Activated CD4-positive, alpha-beta memory T cell treated with anti-CD3 and anti-CD28 coated beads, Interleukin-2, amount 10 ng/mL, durations not matched to agents 7 days and 5 days (primary cell): ENCODE measurements around the gene PCDH19. TPM values are rescaled to one million over a fixed set of nuclear protein-coding genes. Genes with fewer than 3 reads are reported as not detected.

Experiments
- CTCF ChIA-PET: fragments of 350-600 bp; sonication (Branson Sonifier 250); formaldehyde crosslinking; loops from one replicate; lab custom pipeline; 2021; ENCODE audit warnings: antibody characterized with exemption, inconsistent platforms; lab: Charles Lee
- POLR2A ChIA-PET: fragments of 350-600 bp; sonication (Branson Sonifier 250); formaldehyde crosslinking; loops from one replicate; lab custom pipeline; 2021; ENCODE audit warnings: antibody characterized with exemption; lab: Charles Lee
- DNase-seq: peaks from one replicate; pipeline ENCODE4 v3.0.0-alpha.2; 2020
- H3K27ac Mint-ChIP-seq: one replicate; pipeline ENCODE4 v1.8.0; 2021; ENCODE audit warnings: mild to moderate bottlenecking, mixed read lengths
- H3K27me3 Mint-ChIP-seq: one replicate; pipeline ENCODE4 v1.8.0; 2021; ENCODE audit warnings: mixed read lengths
- H3K36me3 Mint-ChIP-seq: one replicate; pipeline ENCODE4 v1.8.0; 2021; ENCODE audit warnings: low read depth, mixed read lengths
- H3K4me1 Mint-ChIP-seq: one replicate; pipeline ENCODE4 v1.8.0; 2021; ENCODE audit warnings: mixed read lengths
- H3K4me3 Mint-ChIP-seq: one replicate; pipeline ENCODE4 v1.8.0; 2021; ENCODE audit warnings: mild to moderate bottlenecking, mixed read lengths
- H3K9me3 Mint-ChIP-seq: one replicate; pipeline ENCODE4 v1.8.0; 2021; ENCODE audit warnings: mixed read lengths
- total RNA-seq, 2 experiments: library from RNA; stranded (reverse); gene quantifications; one replicate each; pipeline ENCODE4 v1.2.3, GENCODE V29; 2021

Gene PCDH19
- total RNA-seq, 2 experiments from 2014 or later = not detected

DNA sequence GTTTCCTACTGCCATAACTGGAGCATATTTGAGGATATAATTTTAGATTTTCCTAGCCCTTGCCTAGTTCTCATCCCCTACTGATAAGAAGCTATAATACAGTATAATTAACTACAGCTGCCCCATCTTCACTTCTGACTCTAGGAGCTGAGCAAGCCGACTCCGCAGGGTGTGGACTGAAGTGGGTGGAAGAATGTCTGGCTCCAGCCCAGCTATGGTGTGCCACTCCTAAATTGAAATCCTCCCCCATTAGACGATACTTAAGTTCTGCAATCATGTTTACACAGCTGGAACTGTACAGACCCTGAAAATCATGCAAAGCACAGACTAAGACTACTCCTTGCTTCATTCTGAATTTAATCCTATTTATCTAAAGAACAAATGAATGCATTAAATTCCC, 93.1 kb downstream of the PCDH19 start:
- CTCF ChIA-PET = no interaction called here

DNA sequence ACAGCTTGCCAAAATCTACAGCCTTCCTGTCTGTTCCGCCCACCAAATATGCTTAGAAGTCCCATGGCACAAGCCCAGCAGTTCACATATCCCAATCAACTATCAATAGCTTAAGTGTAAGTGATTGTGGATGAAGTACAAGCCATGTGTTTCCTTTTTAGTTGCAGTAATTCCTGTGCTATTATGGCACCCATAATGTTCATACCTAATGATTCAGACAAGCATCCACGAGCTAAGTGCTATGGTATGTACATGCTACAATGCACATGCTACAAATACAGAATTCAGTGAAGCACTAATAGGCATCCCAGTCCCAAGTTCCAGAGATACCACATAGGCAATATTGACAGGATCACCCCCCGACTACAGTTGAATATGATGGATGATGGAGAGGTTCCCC, 94.5 kb downstream of the PCDH19 start:
- Mint-ChIP-seq H3K4me3 (no peak overlapping the region), H3K27me3 (no peaks in the 10 kb centered on the region), H3K27ac (no peak overlapping the region), H3K36me3 (no peaks in the 10 kb centered on the region), H3K9me3 (no peaks in the 10 kb centered on the region), H3K4me1 (no peaks in the 10 kb centered on the region)
- no peak for DNase-seq
- CTCF ChIA-PET = no interaction called here
- POLR2A ChIA-PET = no interaction called here

More for the DNA sequence above, 93.1 kb downstream of the PCDH19 start:
- Mint-ChIP-seq H3K4me1 (no peaks in the 10 kb centered on the region), H3K9me3 (no peaks in the 10 kb centered on the region), H3K36me3 (no peaks in the 10 kb centered on the region), H3K27ac (no peak overlapping the region), H3K27me3 (no peaks in the 10 kb centered on the region), H3K4me3 (no peak overlapping the region)
- no peak for DNase-seq
- POLR2A ChIA-PET = no interaction called here

DNA sequence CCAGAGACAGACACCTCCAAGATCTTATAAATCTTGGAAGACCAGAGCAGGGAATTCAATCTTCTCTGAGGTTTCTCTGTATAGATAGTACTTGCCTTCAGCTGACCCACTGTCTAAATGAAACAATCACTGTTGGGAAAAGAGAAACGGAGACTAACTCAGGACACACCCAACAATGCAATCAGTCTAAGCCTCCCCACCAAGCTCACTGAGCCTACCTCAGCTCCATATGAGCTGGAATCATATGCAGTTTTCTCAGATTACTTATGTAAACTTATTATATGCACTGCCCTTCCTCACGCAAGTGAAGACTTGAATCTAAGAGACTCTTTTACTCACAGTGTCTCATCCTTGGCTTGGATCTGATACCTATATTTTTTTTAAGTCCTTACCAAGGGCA, 110.5 kb downstream of the PCDH19 start:
- DNase-seq = no peak
- ChIA-PET POLR2A (no interaction called here), CTCF (no interaction called here)
- no peak overlapping the region for H3K27ac Mint-ChIP-seq
- no peaks in the 10 kb centered on the region for H3K27me3 Mint-ChIP-seq
- H3K9me3 Mint-ChIP-seq = no peaks in the 10 kb centered on the region
- no peaks in the 10 kb centered on the region for H3K4me1 Mint-ChIP-seq
- no peaks in the 10 kb centered on the region for H3K36me3 Mint-ChIP-seq
- H3K4me3 Mint-ChIP-seq = no peak overlapping the region

DNA sequence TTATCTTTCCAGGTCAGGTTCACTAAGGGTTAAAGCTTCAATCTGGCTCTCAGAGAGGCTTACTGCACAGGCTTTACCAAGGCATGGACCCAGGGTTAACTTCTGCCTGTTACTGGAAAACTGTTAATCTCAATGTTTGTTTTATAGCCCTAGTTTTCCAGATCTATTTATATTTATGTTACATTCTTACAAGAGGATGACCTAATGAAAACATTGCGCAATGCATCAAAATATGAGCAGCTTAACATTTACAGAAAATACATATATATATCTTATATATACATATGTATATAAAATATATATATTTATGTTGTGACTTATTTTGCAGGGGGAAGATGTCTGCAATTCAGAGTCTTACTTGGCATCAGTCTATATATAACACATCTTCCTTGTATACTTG, 112.3 kb downstream of the PCDH19 start:
- DNase-seq = no peak
- no peak overlapping the region for H3K27ac Mint-ChIP-seq
- H3K4me1 Mint-ChIP-seq = no peaks in the 10 kb centered on the region
- H3K27me3 Mint-ChIP-seq = no peaks in the 10 kb centered on the region
- H3K9me3 Mint-ChIP-seq = no peaks in the 10 kb centered on the region
- ChIA-PET CTCF (no interaction called here), POLR2A (no interaction called here)
- no peak overlapping the region for H3K4me3 Mint-ChIP-seq
- no peaks in the 10 kb centered on the region for H3K36me3 Mint-ChIP-seq

DNA sequence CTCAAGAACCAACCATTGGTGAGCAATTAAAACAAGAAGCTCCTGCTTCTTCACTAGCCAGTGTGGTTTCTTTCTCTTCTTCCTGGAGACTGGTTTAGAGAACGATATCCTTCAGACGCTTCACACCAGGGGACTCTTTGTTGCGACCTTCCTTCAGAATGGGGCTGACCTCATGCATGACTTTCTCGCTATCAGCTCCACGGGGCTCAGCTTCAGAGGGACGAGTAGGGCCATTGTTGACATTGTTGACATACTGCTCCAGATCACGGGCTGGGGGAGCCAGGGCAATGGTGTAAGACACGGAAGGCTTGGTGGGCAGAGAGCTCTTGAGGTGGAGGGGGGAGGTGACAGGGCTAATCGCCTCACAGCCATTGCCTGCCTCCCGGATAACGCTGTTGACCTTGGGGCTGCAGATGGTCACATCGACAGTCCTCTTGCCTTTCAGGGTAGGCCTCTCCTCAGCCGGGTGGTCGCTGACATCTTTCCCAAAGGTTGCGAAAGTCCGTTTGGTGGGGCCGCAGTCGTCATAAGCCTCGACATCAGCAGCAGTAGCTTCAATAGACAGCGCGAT, 113.8 kb downstream of the PCDH19 start:
- no peaks in the 10 kb centered on the region for H3K4me1 Mint-ChIP-seq
- ChIA-PET POLR2A (no interaction called here), CTCF (no interaction called here)
- H3K27me3 Mint-ChIP-seq = no peaks in the 10 kb centered on the region
- H3K4me3 Mint-ChIP-seq = no peak overlapping the region
- no peak overlapping the region for H3K27ac Mint-ChIP-seq
- no peaks in the 10 kb centered on the region for H3K36me3 Mint-ChIP-seq
- no peaks in the 10 kb centered on the region for H3K9me3 Mint-ChIP-seq
- no peak for DNase-seq

DNA sequence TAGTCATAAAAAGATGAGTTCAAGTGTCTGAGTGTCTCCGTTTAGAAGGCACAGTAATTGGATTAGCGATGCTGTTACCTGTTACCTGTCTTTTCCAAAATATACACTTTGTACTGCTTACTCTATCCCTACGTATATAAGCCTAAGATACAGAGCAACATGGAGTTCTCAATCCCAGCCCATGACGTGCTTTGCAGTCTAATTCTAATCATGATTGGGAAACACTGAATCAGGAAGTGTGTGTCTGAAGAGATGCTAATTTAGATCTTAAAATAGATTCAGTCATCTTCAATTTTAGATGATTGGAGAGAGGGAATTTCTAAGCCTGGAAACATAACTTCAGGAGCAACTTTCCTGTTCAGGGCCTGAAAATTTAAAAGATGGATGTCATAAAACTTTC, 115.1 kb downstream of the PCDH19 start:
- Mint-ChIP-seq H3K9me3 (no peaks in the 10 kb centered on the region), H3K4me1 (no peaks in the 10 kb centered on the region), H3K36me3 (no peaks in the 10 kb centered on the region), H3K27ac (no peak overlapping the region), H3K27me3 (no peaks in the 10 kb centered on the region), H3K4me3 (no peak overlapping the region)
- DNase-seq = no peak
- CTCF ChIA-PET = no interaction called here
- POLR2A ChIA-PET = no interaction called here

DNA sequence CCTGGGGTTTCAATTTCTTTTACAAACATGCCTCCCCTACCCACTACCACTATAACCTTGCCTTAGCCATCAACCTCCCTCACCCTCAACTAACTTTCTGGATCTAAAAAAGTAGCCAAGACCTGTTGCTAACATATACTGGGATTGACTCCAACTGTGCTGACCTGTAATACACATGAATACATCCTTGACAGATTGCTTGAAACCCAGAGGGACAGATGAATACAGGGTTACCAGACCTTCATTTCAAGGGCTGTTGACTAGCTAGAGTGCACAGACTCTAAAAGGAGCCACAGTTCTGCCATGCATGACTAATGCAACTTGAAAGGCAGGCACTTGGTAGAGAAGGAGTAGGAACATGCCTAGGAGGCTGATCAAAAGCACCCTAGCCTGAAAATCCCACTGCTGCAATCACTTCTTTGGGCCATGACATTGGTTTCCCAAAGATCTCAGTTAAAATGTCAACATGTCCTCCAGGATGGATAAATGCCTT, 121.0 kb downstream of the PCDH19 start:
- no peaks in the 10 kb centered on the region for H3K36me3 Mint-ChIP-seq
- no peaks in the 10 kb centered on the region for H3K4me1 Mint-ChIP-seq
- POLR2A ChIA-PET = no interaction called here
- no peak overlapping the region for H3K4me3 Mint-ChIP-seq
- CTCF ChIA-PET = no interaction called here
- no peaks in the 10 kb centered on the region for H3K9me3 Mint-ChIP-seq
- no peak for DNase-seq
- no peak overlapping the region for H3K27ac Mint-ChIP-seq
- no peaks in the 10 kb centered on the region for H3K27me3 Mint-ChIP-seq

DNA sequence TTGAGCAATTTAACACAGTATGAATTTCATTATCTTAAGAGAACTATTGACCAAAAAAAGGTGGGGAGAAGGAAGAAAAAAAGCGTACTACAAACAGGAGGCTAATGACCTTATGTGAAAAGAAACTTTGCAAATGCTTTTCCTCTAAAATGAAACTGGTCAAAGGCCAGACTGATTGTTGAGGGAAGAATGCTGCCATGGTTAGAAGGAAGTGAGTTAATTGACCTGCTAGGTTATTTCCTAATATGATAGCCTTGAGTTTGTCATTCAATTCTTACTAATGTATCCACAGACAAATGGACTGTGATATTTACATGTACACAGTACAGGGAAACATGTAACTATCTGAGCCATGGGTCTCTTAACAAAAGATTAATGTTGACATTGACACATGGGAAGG, 132.8 kb downstream of the PCDH19 start:
- ChIA-PET CTCF (no interaction called here), POLR2A (no interaction called here)
- no peak overlapping the region for H3K27ac Mint-ChIP-seq
- H3K4me3 Mint-ChIP-seq = no peak overlapping the region
- H3K36me3 Mint-ChIP-seq = no peaks in the 10 kb centered on the region
- H3K4me1 Mint-ChIP-seq = no peaks in the 10 kb centered on the region
- H3K9me3 Mint-ChIP-seq = no peaks in the 10 kb centered on the region
- H3K27me3 Mint-ChIP-seq = no peaks in the 10 kb centered on the region
- DNase-seq = no peak

DNA sequence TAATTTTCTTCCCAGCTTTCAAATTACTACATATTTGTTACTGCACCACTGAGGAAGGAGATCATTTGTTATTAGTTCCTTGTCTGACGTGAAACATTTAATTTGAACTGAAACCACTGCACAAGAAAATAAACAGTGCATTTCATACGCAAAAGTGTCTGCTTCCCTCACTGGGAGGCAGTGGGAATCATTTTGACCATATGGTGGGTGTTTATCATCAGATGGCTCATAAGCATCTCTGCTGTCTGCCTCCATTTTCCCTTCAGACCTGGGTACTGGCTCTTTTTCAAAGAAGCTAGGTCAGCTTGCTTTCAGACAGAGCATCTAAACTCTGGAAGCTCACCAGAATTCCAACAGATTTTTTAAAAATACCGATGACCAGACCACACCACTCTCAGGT, 135.2 kb downstream of the PCDH19 start:
- POLR2A ChIA-PET = no interaction called here

DNA sequence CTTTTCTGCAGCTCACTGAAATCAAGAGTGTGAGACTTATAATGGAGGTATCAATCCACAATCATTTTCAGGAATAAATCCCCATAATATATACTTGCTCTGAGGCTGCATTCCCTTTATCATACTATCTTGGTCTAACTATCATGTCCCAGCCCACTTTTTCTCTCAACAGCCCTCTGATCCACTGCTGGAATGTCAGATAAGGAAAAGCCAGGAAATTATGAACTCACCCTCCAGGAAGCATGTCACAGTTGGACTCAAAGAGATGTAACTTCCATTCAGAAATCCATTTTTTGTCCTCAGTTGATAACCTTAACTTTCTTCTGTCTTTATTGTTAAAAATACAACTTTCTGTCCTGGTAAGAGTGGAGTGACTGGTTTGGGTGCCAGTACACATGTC, 144.9 kb downstream of the PCDH19 start:
- DNase-seq = no peak
- Mint-ChIP-seq H3K4me3 (no peak overlapping the region), H3K36me3 (no peaks in the 10 kb centered on the region), H3K27ac (no peak overlapping the region), H3K27me3 (no peaks in the 10 kb centered on the region), H3K4me1 (no peaks in the 10 kb centered on the region), H3K9me3 (no peaks in the 10 kb centered on the region)
- CTCF ChIA-PET = no interaction called here
- POLR2A ChIA-PET = no interaction called here

More for the DNA sequence above, 135.2 kb downstream of the PCDH19 start:
- H3K36me3 Mint-ChIP-seq = no peaks in the 10 kb centered on the region
- CTCF ChIA-PET = no interaction called here
- no peak overlapping the region for H3K4me3 Mint-ChIP-seq
- DNase-seq = no peak
- H3K9me3 Mint-ChIP-seq = no peaks in the 10 kb centered on the region
- no peaks in the 10 kb centered on the region for H3K27me3 Mint-ChIP-seq
- H3K27ac Mint-ChIP-seq = no peak overlapping the region
- H3K4me1 Mint-ChIP-seq = no peaks in the 10 kb centered on the region

DNA sequence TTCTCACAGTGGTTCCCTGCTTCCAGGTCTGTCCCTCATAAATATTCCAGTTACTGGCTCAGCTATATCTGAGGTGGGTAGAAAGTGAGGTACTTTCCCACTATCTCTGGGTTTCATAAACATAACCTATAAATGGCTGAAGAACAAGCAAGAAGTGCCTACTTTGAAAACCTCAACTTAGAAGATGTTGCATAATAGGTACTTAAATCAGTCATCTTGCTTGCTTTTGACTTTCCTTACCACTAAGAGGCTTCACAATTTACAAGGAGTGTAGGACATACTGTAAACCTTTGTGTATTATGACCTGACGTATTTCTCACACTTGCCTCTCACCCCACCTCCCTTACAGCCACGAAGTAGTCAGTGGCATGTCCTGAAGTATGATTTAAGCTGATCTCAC, 145.9 kb downstream of the PCDH19 start:
- Mint-ChIP-seq H3K27me3 (no peaks in the 10 kb centered on the region), H3K36me3 (no peaks in the 10 kb centered on the region), H3K4me3 (no peak overlapping the region), H3K27ac (no peak overlapping the region), H3K9me3 (no peaks in the 10 kb centered on the region), H3K4me1 (no peaks in the 10 kb centered on the region)
- ChIA-PET CTCF (no interaction called here), POLR2A (no interaction called here)
- no peak for DNase-seq

DNA sequence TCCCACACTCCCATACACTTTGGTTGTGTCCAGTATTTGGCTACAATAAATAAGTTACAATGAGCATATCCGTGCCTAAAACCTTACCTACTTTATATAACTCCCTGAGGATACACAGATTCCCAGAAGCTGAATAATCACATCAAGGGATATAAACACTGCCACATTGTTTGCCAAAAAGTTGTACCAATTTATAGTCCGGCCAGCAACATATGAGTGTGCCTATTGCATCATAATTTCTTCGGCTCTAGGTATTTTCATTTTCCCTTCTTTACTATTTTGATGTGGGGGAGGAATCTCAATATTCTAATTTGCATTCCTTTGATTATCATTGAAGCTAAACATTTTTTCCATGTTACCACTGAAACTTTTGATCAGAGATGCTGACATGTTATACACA, 146.4 kb downstream of the PCDH19 start:
- H3K27ac Mint-ChIP-seq = no peak overlapping the region
- no peak overlapping the region for H3K4me3 Mint-ChIP-seq
- no peak for DNase-seq
- POLR2A ChIA-PET = no interaction called here
- no peaks in the 10 kb centered on the region for H3K27me3 Mint-ChIP-seq
- CTCF ChIA-PET = no interaction called here
- H3K36me3 Mint-ChIP-seq = no peaks in the 10 kb centered on the region
- no peaks in the 10 kb centered on the region for H3K4me1 Mint-ChIP-seq
- no peaks in the 10 kb centered on the region for H3K9me3 Mint-ChIP-seq

DNA sequence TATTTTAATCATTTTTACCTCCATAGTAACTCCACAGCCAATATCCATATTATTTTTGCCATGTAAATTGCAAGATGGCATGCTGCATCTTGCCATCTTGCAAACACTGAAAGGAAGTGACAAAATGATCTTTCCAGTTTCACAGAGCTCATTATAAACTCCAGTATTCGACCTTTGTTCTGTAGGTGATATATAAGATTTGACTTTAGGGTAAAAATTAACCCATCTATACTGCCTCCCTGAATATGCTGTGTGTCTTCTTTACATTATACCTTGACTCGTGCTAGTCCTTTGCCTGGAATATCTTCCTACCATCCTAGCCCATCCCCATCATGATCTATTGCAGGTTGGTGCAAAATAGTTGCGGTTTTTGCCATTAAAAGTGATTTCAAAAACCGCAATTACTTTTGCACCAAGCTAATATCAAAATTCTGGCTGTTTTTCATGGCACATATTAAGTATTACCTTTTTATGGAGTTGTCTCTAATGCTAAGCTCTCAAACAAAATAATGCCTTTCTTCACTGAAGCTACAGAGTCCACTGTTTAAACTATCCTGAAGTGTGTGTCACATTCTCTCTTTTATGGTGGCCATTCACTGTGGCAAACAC, 161.1 kb downstream of the PCDH19 start:
- CTCF ChIA-PET = no interaction called here
- POLR2A ChIA-PET = no interaction called here
- no peak for DNase-seq
- no peaks in the 10 kb centered on the region for H3K4me1 Mint-ChIP-seq
- H3K36me3 Mint-ChIP-seq = no peaks in the 10 kb centered on the region
- no peak overlapping the region for H3K4me3 Mint-ChIP-seq
- H3K9me3 Mint-ChIP-seq = no peaks in the 10 kb centered on the region
- no peaks in the 10 kb centered on the region for H3K27me3 Mint-ChIP-seq
- no peak overlapping the region for H3K27ac Mint-ChIP-seq

DNA sequence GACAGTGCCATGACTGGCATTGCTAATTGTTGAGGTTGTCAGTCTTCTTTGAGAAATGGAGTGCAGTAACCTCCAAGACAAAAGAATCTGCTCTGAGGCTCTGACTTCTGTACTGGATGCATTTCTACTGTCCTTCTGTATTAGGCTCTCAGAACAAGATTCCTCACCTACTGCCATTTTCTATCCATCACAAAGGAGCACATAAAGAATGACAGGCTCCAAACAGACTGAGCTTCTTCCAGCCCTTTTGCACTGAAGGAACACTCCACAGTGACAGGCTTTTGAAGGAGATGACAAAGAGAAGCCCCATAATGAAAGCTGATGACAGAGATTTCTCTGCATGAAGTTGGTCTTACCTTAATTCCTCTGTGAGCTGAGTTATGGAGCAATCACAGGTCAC, 162.2 kb downstream of the PCDH19 start:
- ChIA-PET POLR2A (no interaction called here), CTCF (no interaction called here)
- Mint-ChIP-seq H3K9me3 (no peaks in the 10 kb centered on the region), H3K27me3 (no peaks in the 10 kb centered on the region), H3K4me3 (no peak overlapping the region), H3K27ac (no peak overlapping the region), H3K4me1 (no peaks in the 10 kb centered on the region), H3K36me3 (no peaks in the 10 kb centered on the region)
- DNase-seq = no peak
